IgD-negative memory B cell (primary cell): ENCODE data around the gene IGFBP2. TPM values are rescaled to one million over a fixed set of nuclear protein-coding genes. Genes with fewer than 3 reads are reported as not detected.

ENCODE experiments used
- H3K27ac Mint-ChIP-seq, 3 donors: one replicate each; pipeline ENCODE4 v1.8.0; 2020 to 2022; ENCODE audit warnings: mild to moderate bottlenecking in 3 of 3, mixed read lengths in 3 of 3, moderate library complexity in 1 of 3
- H3K27me3 Mint-ChIP-seq: one replicate; pipeline ENCODE4 v1.8.0; 2021; ENCODE audit warnings: mixed read lengths
- H3K36me3 Mint-ChIP-seq: one replicate; pipeline ENCODE4 v1.8.0; 2020; ENCODE audit warnings: mild to moderate bottlenecking, mixed read lengths
- H3K4me1 Mint-ChIP-seq, 3 donors: one replicate each; pipeline ENCODE4 v1.8.0; 2020 to 2022; ENCODE audit warnings: mixed read lengths in 3 of 3, mild to moderate bottlenecking in 1 of 3
- H3K4me3 Mint-ChIP-seq, 4 donors: one replicate each; pipeline ENCODE4 v1.8.0; 2020 to 2022; ENCODE audit warnings: mild to moderate bottlenecking in 4 of 4, mixed read lengths in 4 of 4, moderate library complexity in 3 of 4
- H3K9me3 Mint-ChIP-seq, 3 donors: one replicate each; pipeline ENCODE4 v1.8.0; 2020 to 2021; ENCODE audit warnings: mixed read lengths in 3 of 3, mild to moderate bottlenecking in 1 of 3
- polyA plus RNA-seq: library from polyadenylated mRNA; unstranded; fragments of 300-500 nt; fragmentation: Illumina TruSeq; gene quantifications from one replicate; pipeline ENCODE4 v1.2.3, GENCODE V29; 2021

IGFBP2 gene
- polyA plus RNA-seq, 1 donor from 2014 or later: not detected

- Mint-ChIP-seq H3K4me3 (no peak overlapping the region), H3K36me3 (peaks cover 2% of the 10 kb centered on the region), H3K27ac (no peak overlapping the region), H3K4me1 (no peaks in the 10 kb centered on the region), H3K9me3 (no peaks in the 10 kb centered on the region), H3K27me3 (peaks cover 18% of the 10 kb centered on the region)
These were observed 39.2 kb downstream of the IGFBP2 start for GRCh38 chr2:216672466-216672865.

GRCh38 chr2:216673021-216673420, 39.8 kb downstream of the IGFBP2 start:
- Mint-ChIP-seq H3K9me3 (no peaks in the 10 kb centered on the region), H3K27ac (no peak overlapping the region), H3K4me1 (no peaks in the 10 kb centered on the region), H3K27me3 (peaks cover 18% of the 10 kb centered on the region), H3K4me3 (no peak overlapping the region), H3K36me3 (peaks cover 2% of the 10 kb centered on the region)

GRCh38 chr2:216673609-216674008, 40.4 kb downstream of the IGFBP2 start:
- H3K4me3 Mint-ChIP-seq: no peak overlapping the region
- no peaks in the 10 kb centered on the region for H3K9me3 Mint-ChIP-seq
- H3K27me3 Mint-ChIP-seq: peaks cover 17% of the 10 kb centered on the region
- H3K36me3 Mint-ChIP-seq: peaks cover 2% of the 10 kb centered on the region
- no peak overlapping the region for H3K27ac Mint-ChIP-seq
- H3K4me1 Mint-ChIP-seq: no peaks in the 10 kb centered on the region

GRCh38 chr2:216674376-216674775, 41.2 kb downstream of the IGFBP2 start:
- H3K27ac Mint-ChIP-seq: no peak overlapping the region
- H3K36me3 Mint-ChIP-seq: peaks cover 2% of the 10 kb centered on the region
- H3K27me3 Mint-ChIP-seq: peaks cover 19% of the 10 kb centered on the region
- no peak overlapping the region for H3K4me3 Mint-ChIP-seq
- H3K4me1 Mint-ChIP-seq: no peaks in the 10 kb centered on the region
- H3K9me3 Mint-ChIP-seq: no peaks in the 10 kb centered on the region

- Mint-ChIP-seq H3K9me3 (peaks cover 0 to 2% (median 0%) of the 10 kb centered on the region in 3 donors), H3K27me3 (peaks cover 22% of the 10 kb centered on the region), H3K4me3 (no peak overlapping the region), H3K27ac (no peak overlapping the region), H3K36me3 (peaks cover 2% of the 10 kb centered on the region), H3K4me1 (no peaks in the 10 kb centered on the region)
These were observed 43.4 kb downstream of the IGFBP2 start for GRCh38 chr2:216676630-216677029.

GRCh38 chr2:216677439-216678097, 44.3 kb downstream of the IGFBP2 start:
- H3K9me3 Mint-ChIP-seq: peaks cover 0 to 2% (median 0%) of the 10 kb centered on the region in 3 donors
- peaks cover 2% of the 10 kb centered on the region for H3K36me3 Mint-ChIP-seq
- no peak overlapping the region for H3K4me3 Mint-ChIP-seq
- peaks cover 22% of the 10 kb centered on the region for H3K27me3 Mint-ChIP-seq
- H3K27ac Mint-ChIP-seq: no peak overlapping the region
- H3K4me1 Mint-ChIP-seq: no peaks in the 10 kb centered on the region

- Mint-ChIP-seq H3K4me1 (no peaks in the 10 kb centered on the region), H3K36me3 (peaks cover 2% of the 10 kb centered on the region), H3K27me3 (peaks cover 22% of the 10 kb centered on the region), H3K4me3 (no peak overlapping the region), H3K27ac (no peak overlapping the region), H3K9me3 (peaks cover 0 to 2% (median 0%) of the 10 kb centered on the region in 3 donors)
These were observed 44.9 kb downstream of the IGFBP2 start for GRCh38 chr2:216678098-216678465.

- Mint-ChIP-seq H3K27me3 (peaks cover 28% of the 10 kb centered on the region), H3K27ac (no peak overlapping the region), H3K4me1 (no peaks in the 10 kb centered on the region), H3K4me3 (no peak overlapping the region), H3K36me3 (no peaks in the 10 kb centered on the region), H3K9me3 (peaks cover 0 to 2% (median 0%) of the 10 kb centered on the region in 3 donors)
These were observed 45.8 kb downstream of the IGFBP2 start for GRCh38 chr2:216678813-216679657.

- Mint-ChIP-seq H3K4me3 (no peak overlapping the region), H3K4me1 (no peaks in the 10 kb centered on the region), H3K27ac (no peak overlapping the region), H3K36me3 (no peaks in the 10 kb centered on the region), H3K9me3 (peaks cover 0 to 2% (median 0%) of the 10 kb centered on the region in 3 donors), H3K27me3 (peaks cover 31% of the 10 kb centered on the region)
These were observed 46.4 kb downstream of the IGFBP2 start for GRCh38 chr2:216679658-216680024.

- Mint-ChIP-seq H3K27me3 (peaks cover 32% of the 10 kb centered on the region), H3K36me3 (no peaks in the 10 kb centered on the region), H3K4me3 (no peak overlapping the region), H3K4me1 (no peaks in the 10 kb centered on the region), H3K27ac (peak overlapping the region in 1 of 3 donors; percentile 33), H3K9me3 (peaks cover 0 to 2% (median 0%) of the 10 kb centered on the region in 3 donors)
These were observed 47.9 kb downstream of the IGFBP2 start for GRCh38 chr2:216680951-216681629.

GRCh38 chr2:216681683-216682082, 48.5 kb downstream of the IGFBP2 start:
- Mint-ChIP-seq H3K4me1 (no peaks in the 10 kb centered on the region), H3K4me3 (no peak overlapping the region), H3K27ac (no peak overlapping the region), H3K9me3 (peaks cover 0 to 2% (median 0%) of the 10 kb centered on the region in 3 donors), H3K27me3 (peaks cover 31% of the 10 kb centered on the region), H3K36me3 (no peaks in the 10 kb centered on the region)

- no peaks in the 10 kb centered on the region for H3K4me1 Mint-ChIP-seq
These were observed 50.6 kb downstream of the IGFBP2 start for GRCh38 chr2:216683846-216684245.

GRCh38 chr2:216685327-216685875, 52.2 kb downstream of the IGFBP2 start:
- Mint-ChIP-seq H3K9me3 (no peaks in the 10 kb centered on the region), H3K4me1 (no peaks in the 10 kb centered on the region), H3K36me3 (no peaks in the 10 kb centered on the region), H3K27ac (peak overlapping the region in 1 of 3 donors; percentile 50), H3K27me3 (peaks cover 43% of the 10 kb centered on the region), H3K4me3 (no peak overlapping the region)

More at GRCh38 chr2:216683846-216684245, 50.6 kb downstream of the IGFBP2 start:
- Mint-ChIP-seq H3K4me3 (no peak overlapping the region), H3K27me3 (peaks cover 39% of the 10 kb centered on the region), H3K36me3 (no peaks in the 10 kb centered on the region), H3K27ac (no peak overlapping the region), H3K9me3 (peaks cover 0 to 2% (median 0%) of the 10 kb centered on the region in 3 donors)

GRCh38 chr2:216687111-216687510, 53.9 kb downstream of the IGFBP2 start:
- H3K9me3 Mint-ChIP-seq: no peaks in the 10 kb centered on the region
- H3K27ac Mint-ChIP-seq: no peak overlapping the region
- peaks cover 45% of the 10 kb centered on the region for H3K27me3 Mint-ChIP-seq
- peaks cover 4 to 8% (median 7%) of the 10 kb centered on the region in 3 donors for H3K4me1 Mint-ChIP-seq
- no peaks in the 10 kb centered on the region for H3K36me3 Mint-ChIP-seq
- no peak overlapping the region for H3K4me3 Mint-ChIP-seq

- Mint-ChIP-seq H3K4me1 (peaks cover 6 to 13% (median 10%) of the 10 kb centered on the region in 3 donors), H3K27me3 (peaks cover 50% of the 10 kb centered on the region), H3K27ac (no peak overlapping the region), H3K36me3 (no peaks in the 10 kb centered on the region), H3K4me3 (no peak overlapping the region), H3K9me3 (no peaks in the 10 kb centered on the region)
These were observed 54.4 kb downstream of the IGFBP2 start for GRCh38 chr2:216687646-216688045.
